Measurements from ENCODE around the gene FOXP1. TPM values are rescaled to one million over a fixed set of nuclear protein-coding genes. Genes with fewer than 3 reads are reported as not detected.

Gene FOXP1
- total and polyA plus RNA-seq, 2 of the 8 experiments (the other 6 are each of a cell fraction or from before 2014, with no cell fraction given): 13.9 to 25.4 TPM

DNA sequence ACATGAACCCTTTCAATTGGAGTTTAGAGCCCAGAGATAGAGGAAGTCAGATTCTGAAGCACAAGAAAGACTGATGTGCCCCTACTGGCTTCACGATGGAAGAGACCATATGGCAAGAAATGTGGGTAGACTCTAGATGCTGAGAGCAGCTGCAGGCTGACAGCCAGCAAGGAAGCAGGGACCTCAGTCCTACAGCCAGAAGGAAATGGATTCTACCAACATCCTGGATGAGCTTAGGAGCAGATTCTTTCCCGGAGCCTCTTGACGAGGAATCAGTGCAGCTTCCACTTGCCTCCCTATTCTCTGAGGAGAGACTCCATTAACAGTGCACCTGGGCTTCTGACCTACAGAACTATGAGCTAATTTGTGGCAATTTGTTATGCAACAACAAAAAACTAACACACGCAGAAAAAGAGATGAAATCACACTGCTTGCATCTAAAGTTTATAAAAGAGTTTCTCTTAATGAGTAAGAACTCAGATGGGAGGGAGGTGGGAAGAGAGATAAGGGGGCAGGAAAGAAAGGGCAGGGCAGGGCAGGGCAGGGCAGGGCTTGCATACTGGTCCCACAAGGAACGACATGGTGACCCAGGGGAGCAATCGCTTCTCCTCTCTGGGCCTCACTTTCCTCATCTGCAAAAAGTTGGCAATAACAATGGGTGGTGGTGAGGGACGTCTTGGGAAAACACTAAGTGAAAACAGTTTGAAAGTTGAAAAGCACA is 440.9 kb downstream of the FOXP1 start:
- Histone ChIP-seq H3K18ac (ENCODE audit: extremely low read depth, low read length) (no peak overlapping the region), H3K4me2 (ENCODE audit: insufficient read depth in 1 of 2, low read depth in 2 of 2, low read length in 2 of 2) (no peak overlapping the region), H3K23me2 (ENCODE audit: low read depth, low read length) (no peaks in the 10 kb centered on the region), H3K23ac (ENCODE audit: insufficient read length) (no peak overlapping the region), H2BK5ac (ENCODE audit: low read depth, low read length) (no peak overlapping the region), H3K36me3 (ENCODE audit: control insufficient read depth in 2 of 4, insufficient read depth in 4 of 4, low read length in 3 of 4) (no peaks in the 10 kb centered on the region), H3K56ac (replicated peaks; ENCODE audit: insufficient read length, low read depth, low read length) (no peak overlapping the region), H3K79me1 (ENCODE audit: low read depth, low read length) (no peaks in the 10 kb centered on the region; the same call in 1 of the 2 replicates), H3K79me2 (ENCODE audit: control insufficient read depth in 1 of 2, insufficient read depth in 2 of 2, low read length in 2 of 2) (no peaks in the 10 kb centered on the region), H4K91ac (replicated peaks; ENCODE audit: insufficient read length, low read length) (no peak overlapping the region), H2BK15ac (ENCODE audit: low read length) (no peak overlapping the region), H4K5ac (ENCODE audit: insufficient read length, low read depth, low read length) (no peak overlapping the region), H3K9ac (replicated peaks in 1 of 4; ENCODE audit: extremely low read depth in 1 of 4, low read depth in 3 of 4, low read length in 3 of 4) (no peak overlapping the region), H3K14ac (ENCODE audit: insufficient read length) (no peak overlapping the region), H4K20me1 (replicated peaks in 1 of 2; ENCODE audit: control insufficient read depth in 1 of 2, insufficient read depth in 2 of 2, low read length in 2 of 2) (no peaks in the 10 kb centered on the region), H2AK5ac (ENCODE audit: low read depth, low read length) (no peak overlapping the region), H3K4ac (replicated peaks; ENCODE audit: insufficient read length, low read depth, low read length) (no peak overlapping the region), H4K8ac (ENCODE audit: extremely low read depth, insufficient read depth, low read length) (no peak overlapping the region), H2BK12ac (ENCODE audit: low read depth, low read length) (no peak overlapping the region), H2AFZ (ENCODE audit: low read length) (no peak overlapping the region), H3K27me3 (replicated peaks in 1 of 4; ENCODE audit: control insufficient read depth in 3 of 4, extremely low read depth in 1 of 4, insufficient read depth in 3 of 4, low read length in 3 of 4) (peaks cover 0 to 1% (median 0%) of the 10 kb centered on the region in 4 experiments; a peak in 1 of 7 replicates), H3K27ac (ENCODE audit: low read depth, low read length) (no peak overlapping the region), H3K4me1 (replicated peaks in 1 of 4; ENCODE audit: control insufficient read depth in 3 of 4, insufficient read depth in 4 of 4, low read length in 3 of 4) (peaks cover 0 to 7% (median 6%) of the 10 kb centered on the region in 4 experiments; a peak in 6 of 7 replicates), H3K4me3 (ENCODE audit: extremely low read depth in 1 of 4, insufficient read depth in 2 of 4, low read depth in 3 of 4, low read length in 4 of 4) (no peak overlapping the region), H3K9me3 (ENCODE audit: insufficient read depth in 2 of 2, low read depth in 1 of 2, low read length in 1 of 2) (no peaks in the 10 kb centered on the region), H2BK120ac (replicated peaks; ENCODE audit: low read depth, low read length) (no peak overlapping the region), H2BK20ac (ENCODE audit: low read length) (no peak overlapping the region)
- DNase-seq (ENCODE audit: low read depth in 1 of 2, low spot score in 2 of 2): no peak
- CTCF ChIA-PET (ENCODE audit: partially characterized antibody): interaction anchor here (0.9 kb wide), 1 partner anchor 14 kb away, joined by 6 read pairs; no protein-coding TSS in a partner anchor
- WGBS, 2 experiments (ENCODE audit: extremely low coverage in 1 of 2, insufficient coverage in 1 of 2, insufficient read length in 1 of 2, insufficient replicate concordance in 2 of 2, low coverage in 1 of 2, low lambda C conversion rate in 2 of 2, missing lambda C conversion rate in 1 of 2): 74% methylated on average over 7 of the region's 7 CpGs; no CpG with 5 or more reads in 1 of the 2 experiments
- peak; percentile 82 for FAIRE-seq
- no peak for TF ChIP-seq SIRT6 (IDR thresholded peaks at IDR 0.05; ENCODE audit: low read length)
- 0 out of 4 replicates have a peak, but pooled peaks of 1 of the 2 experiments have one; percentile 58 for TF ChIP-seq SIN3A (conservative IDR thresholded peaks at IDR 0.05 in 1 of 2, IDR thresholded peaks at IDR 0.05 in 1 of 2; ENCODE audit: low read depth in 1 of 2, low read length in 2 of 2)
- peak; percentile 55; the same call in 1 of the 2 replicates for TF ChIP-seq TEAD4 (IDR thresholded peaks at IDR 0.05; ENCODE audit: low read depth, low read length)
- peak; percentile 66 for TF ChIP-seq JUND (IDR thresholded peaks at IDR 0.05; ENCODE audit: low read length)
- TF ChIP-seq NANOG (IDR thresholded peaks at IDR 0.05; ENCODE audit: insufficient read depth, low read depth, low read length, poor library complexity, severe bottlenecking): no peak
- no peak for TF ChIP-seq CTBP2 (IDR thresholded peaks at IDR 0.05; ENCODE audit: borderline replicate concordance, insufficient read depth, insufficient read length, low read length)
- peak in 1 of 2 experiments; percentile 96; a peak in 2 of 3 replicates for TF ChIP-seq EP300 (IDR thresholded peaks at IDR 0.05; ENCODE audit: borderline replicate concordance in 1 of 2, low read depth in 2 of 2, low read length in 2 of 2)
- no peak for TF ChIP-seq ASH2L (IDR thresholded peaks at IDR 0.05; ENCODE audit: low read length)
- TF ChIP-seq NRF1 (IDR thresholded peaks at IDR 0.05; ENCODE audit: low read depth, low read length): no peak
- peak; percentile 84 for TF ChIP-seq CHD1 (IDR thresholded peaks at IDR 0.05; ENCODE audit: low read depth, low read length)
- POLR2A ChIA-PET (ENCODE audit: partially characterized antibody): interaction anchor here (0.5 kb wide), 1 partner anchor 74 kb away, joined by 3 read pairs; no protein-coding TSS in a partner anchor

Measured in H1 (cell line).